HG02884 (cell line): ENCODE measurements around the gene EPB41L1.
"Not testable (repeated sequence)": the region's sequence is repeated elsewhere in the genome, so short reads cannot be mapped to it uniquely, and the experiment has no call there.

ENCODE experiments used
- ATAC-seq: cut with Tn5 transposase; IDR thresholded peaks from one replicate; pipeline ENCODE4 v1.9.1; 2021; ENCODE audit warnings: mild to moderate bottlenecking, moderate library complexity; ENCODE audit not compliant: unreplicated experiment

EPB41L1 gene

DNA sequence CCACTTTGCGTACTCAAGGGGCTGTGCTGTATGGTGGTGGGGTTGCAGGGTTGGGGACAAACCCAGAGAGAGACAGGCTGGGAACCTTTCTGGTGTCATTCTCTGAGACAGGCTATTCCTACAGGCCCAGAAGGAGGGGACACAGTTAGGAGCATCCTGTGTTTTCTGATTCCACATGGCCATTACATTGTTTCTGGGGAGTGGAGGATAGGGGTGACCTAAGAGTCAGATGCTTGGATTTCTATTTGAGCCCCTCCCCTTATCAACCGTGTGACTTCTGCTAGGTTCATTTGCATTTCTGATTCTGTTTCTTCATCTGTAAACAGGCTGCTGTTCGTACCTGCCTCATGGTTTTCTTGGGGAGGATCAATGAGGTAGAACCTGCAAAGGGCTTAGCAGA lies 29.4 kb upstream of the EPB41L1 start:
- no peak for ATAC-seq

DNA sequence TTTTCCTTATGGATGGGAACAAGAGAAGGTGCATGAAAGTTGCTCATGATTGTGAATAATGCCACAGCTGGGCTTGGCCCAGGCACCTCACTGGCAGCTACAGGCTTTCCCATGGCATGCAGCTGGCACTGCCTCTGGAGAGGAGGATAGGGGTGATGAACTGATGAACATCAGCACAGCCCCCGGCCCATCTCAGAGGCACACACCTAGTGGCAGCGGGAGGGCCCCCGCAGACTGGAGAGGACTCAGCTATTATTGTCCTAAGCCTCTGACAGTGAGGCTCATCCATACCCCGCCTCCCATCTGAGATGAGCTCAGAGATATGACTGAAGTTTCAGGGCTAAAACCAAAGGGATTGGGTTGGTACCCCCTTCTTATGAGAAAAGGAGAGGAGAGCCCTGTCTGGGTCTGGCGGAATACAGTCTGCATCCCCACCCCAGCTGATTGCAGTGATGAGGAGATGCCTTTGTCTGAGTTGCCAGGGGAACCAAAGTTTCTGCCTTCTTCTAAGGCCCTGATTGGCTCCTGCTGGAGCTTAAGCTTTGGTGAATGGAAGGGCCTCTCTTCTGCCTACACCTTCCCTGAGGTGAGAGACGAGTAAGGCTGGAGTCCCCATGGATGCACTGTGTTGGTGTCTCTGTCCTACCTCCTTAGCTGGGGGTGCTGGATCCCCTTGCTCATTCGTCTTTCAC lies 27.6 kb upstream of the EPB41L1 start:
- ATAC-seq, result no peak

- ATAC-seq, result no peak
Measured at GRCh38 chr20:36128463-36129159, 25.9 kb upstream of the EPB41L1 start.

DNA sequence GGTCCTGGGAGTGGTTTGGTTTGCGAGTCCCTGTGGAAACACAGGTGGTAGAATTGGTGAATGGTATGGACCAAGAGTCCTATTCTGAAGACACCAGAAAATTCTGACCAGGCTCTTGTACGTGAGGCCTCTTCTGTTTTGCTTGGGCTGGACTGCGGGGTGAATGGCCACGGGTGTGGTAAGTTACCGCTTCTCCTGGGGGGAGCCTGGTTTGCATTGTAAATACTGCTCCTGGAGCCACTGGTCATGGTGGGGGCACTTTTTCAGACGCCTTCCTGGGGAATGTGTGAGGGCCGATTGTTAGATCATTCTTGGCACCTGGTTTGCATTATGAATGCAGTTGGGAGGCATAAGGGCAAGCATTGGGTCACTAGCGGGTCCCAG lies 25.4 kb upstream of the EPB41L1 start:
- ATAC-seq, result no peak

GRCh38 chr20:36130390-36130789 lies 24.1 kb upstream of the EPB41L1 start:
- ATAC-seq, result no peak

GRCh38 chr20:36132802-36133211 lies 21.7 kb upstream of the EPB41L1 start:
- no peak for ATAC-seq

GRCh38 chr20:36133821-36134220 lies 20.7 kb upstream of the EPB41L1 start:
- ATAC-seq, result no peak

- ATAC-seq, result no peak
Measured at GRCh38 chr20:36135159-36135558, 19.4 kb upstream of the EPB41L1 start.

- no peak for ATAC-seq
Measured at GRCh38 chr20:36135821-36136220, 18.7 kb upstream of the EPB41L1 start.

- not testable (repeated sequence) for ATAC-seq
Measured at GRCh38 chr20:36137313-36137712, 17.2 kb upstream of the EPB41L1 start.

DNA sequence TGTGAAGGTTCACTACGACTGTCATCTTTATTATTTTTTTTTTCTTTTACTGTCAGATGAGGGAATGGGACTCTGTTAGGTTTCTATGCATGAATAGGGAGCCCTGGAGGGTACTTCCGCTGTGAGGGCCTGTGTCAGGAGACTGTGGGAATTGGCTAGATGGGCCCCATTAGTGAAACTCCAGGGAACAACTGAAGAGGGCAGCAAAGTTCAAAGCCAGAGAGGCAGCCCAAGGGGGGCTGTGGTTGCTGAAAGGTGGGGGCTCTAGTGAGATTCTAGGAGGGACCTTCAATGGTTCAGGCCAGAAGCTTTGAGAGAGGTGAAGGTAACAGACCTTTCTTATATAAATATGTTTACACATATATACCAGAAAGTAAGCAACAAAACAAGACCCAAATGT lies 13.2 kb upstream of the EPB41L1 start:
- ATAC-seq, result no peak

DNA sequence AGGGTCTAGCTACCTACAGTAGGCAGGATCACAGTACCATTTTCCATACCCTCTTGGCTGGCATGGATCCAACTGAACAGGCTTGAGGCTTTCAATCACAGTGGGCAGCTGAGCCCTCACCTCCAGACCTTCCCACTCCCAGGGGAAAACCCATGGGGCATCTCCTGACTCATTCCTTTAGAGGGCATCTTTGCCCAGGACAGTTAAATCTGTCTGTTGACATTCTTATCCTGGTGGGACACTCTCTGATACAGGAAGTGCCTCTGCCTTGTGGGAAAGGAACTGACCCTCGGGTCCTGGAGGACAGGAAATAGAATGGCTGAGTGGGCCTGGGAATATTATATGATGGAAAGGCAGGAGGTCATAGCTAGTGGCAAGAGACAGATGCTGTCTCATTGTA lies 10.2 kb upstream of the EPB41L1 start:
- no peak for ATAC-seq

DNA sequence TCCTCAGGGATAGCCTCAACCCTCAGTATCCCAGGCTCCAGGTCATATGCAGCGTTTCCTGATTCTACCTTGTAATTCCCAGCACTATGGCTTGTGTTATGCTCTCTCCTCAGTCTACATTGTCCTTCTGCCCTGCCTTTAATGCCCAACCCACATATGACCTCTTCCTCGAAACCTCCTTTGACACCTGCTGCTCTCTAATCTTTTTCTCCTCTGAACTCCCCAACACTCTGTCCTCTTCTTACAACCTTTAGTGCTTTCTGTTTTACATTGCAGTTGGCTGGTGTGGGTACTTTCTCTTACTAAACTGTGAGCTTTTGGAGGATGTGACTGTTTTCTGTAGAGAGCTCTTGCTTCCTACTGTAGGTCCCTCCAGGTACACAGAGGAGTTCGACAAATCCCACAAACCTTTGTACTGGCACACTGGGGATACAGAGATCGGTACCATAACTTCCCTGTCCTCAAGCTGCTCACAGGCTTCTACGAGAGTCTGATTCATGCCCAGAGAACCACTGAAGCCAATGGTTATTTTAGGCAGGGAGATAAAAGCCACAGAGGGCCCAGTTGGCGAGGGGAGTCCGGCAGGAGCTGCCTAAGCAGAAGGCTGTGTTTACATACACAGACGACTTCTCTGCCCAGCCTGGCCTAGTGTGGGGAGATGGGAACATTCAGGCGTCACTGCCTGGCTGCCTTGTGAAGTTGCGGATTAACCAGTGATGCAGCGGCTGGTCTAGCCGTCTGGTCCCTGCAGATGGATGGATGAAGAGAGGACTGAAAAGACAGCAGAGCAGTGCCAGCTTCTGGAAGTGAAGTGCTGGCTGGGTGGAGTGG lies 8.4 kb upstream of the EPB41L1 start:
- no peak for ATAC-seq

DNA sequence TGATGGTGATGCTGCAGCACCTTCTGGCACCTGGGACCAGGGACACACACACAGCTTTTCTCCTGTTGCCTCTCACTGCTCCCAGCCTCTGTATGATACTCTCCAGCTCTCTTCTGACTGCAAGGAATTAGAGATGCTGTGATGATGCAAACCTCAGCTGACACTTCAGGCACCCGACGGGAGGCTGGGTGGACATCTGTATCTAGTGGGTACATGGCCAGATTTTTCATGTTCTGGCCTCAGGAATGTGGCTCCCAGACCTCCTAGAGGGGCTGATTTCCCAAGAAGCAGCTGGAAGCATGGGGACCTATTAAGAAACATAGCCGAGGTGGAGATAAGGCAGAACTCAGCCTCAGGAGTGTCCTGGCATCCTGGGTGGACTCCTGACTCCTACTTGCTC lies 6.8 kb upstream of the EPB41L1 start:
- no peak for ATAC-seq

- ATAC-seq, result no peak
Measured at GRCh38 chr20:36148439-36148838, 6.1 kb upstream of the EPB41L1 start.

DNA sequence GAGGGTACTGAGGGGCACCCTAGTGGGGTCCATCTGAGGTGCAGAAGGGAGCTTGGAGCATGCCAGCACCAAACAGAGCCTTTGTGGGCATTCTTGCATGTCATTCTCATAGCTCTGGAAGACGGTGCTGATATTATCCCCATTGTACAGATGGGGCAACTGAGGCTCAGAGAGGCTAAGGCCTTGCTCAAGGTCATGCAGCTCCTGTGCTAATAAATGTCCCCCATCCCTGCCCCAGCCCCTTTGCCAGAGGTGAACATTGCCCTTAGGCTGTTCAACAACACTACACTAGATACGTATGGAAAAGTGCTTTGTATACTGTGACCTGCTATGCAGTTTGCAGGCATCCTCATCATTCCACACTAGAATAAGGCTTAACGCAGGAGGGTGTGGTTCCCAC lies 5.5 kb upstream of the EPB41L1 start:
- ATAC-seq, result no peak

GRCh38 chr20:36149469-36149868 lies 5.1 kb upstream of the EPB41L1 start:
- no peak for ATAC-seq

GRCh38 chr20:36150489-36150846 lies 4.1 kb upstream of the EPB41L1 start:
- no peak for ATAC-seq

- ATAC-seq, result no peak
Measured at GRCh38 chr20:36150847-36151539, 3.5 kb upstream of the EPB41L1 start.

DNA sequence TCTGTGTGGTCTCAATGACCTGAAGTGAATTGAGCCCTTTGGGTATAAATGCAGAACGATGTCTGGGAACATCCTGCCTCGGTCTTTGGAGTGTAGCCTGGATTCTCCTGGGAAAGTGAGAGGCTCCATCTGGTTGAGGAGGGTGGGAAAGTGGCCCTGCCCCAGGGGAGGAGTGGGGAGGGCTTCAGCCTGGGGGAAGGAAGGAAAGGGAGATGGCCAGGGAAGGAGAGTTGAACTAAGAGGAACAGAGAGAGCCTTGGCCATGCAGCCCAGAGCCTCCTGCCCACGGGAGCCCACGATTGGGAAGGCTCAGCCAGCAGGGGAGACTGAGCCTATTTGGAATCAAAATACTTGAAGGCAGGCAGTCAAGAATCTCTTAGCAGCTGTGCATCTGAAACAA lies 2.3 kb upstream of the EPB41L1 start:
- no peak for ATAC-seq

- no peak for ATAC-seq
Measured at GRCh38 chr20:36153204-36153603, 1.3 kb upstream of the EPB41L1 start.
